Tongue (tissue), 3 donors: ENCODE results near the gene SLC36A1. TPM values are rescaled to one million over a fixed set of nuclear protein-coding genes. Genes with fewer than 3 reads are reported as not detected.

ENCODE experiments used
- DNase-seq: peaks from one replicate; pipeline ENCODE4 v3.0.0-alpha.2; 2015
- small RNA-seq: library from RNA; depleted of rRNA; stranded (forward); fragments of <200 nt; gene quantifications from one replicate; pipeline ENCODE3, GENCODE V24; 2014; ENCODE audit warnings: low replicate concordance
- total RNA-seq: library from RNA; depleted of rRNA; stranded (reverse); fragments of >200 nt; gene quantifications from one replicate; pipeline ENCODE4 v1.2.3, GENCODE V29; 2014

The SLC36A1 gene
- total RNA-seq, 1 donor from 2014 or later = 8.0 TPM

DNA sequence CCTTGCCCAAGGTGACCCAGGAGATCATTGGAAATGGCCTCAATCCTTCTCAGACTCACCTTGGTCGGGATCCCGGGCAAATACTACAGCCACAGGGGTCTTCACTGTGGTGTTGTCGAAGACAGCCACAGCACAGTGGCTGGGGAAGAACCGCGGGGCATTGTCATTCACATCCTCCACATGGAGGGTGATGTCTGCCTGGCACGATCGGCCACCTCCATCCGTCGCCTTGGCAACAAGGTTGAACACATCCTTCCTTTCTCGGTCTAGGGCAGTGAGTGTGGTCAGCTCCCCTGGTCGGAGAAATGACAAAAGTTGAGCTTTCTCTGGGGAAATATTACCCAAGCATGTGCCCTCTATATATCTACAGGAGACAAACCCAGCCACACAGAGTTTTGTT lies 86.9 kb downstream of the SLC36A1 start:
- DNase-seq = no peak

DNA sequence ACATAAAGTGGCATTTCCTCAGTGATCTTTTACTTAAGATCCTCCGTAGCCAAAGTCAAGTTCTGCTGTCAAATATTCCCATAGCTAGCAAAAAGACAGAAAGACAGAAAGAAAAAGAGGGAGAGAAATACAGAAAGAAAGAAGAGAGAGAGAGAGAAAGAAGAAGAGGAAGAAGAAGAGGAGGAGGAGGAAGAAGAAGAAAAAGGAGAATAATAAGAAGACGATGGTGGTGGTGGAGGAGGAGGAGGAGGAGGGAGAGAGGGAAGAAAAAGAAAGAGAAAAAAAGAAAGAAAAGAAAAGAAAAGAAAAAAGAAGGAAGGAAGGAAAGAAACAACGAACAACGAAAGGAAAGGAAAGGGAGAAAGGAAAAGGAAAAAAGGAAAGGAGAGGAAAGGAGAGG lies 89.6 kb downstream of the SLC36A1 start:
- DNase-seq = no peak

DNA sequence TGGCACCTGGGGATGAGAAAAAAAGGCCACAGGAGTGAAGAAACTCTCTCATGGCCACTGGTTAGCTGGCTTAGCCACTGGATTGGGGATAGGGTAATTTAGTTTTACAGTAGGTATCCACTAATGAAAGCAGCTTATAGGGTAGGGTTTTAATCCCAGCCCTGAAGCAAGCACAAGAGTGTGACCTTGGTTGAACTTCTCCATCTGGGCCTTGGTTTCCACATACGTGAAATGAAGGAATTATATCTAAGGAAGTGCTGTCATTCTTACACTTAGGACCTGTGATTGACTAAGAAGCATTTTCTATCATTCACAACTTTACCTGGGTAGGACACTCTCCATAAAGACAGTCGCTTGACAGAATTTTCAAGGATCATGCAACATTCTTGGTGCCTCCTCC lies 94.2 kb downstream of the SLC36A1 start:
- DNase-seq = no peak

Small RNAs within 50 kb of the gene (small RNA-seq; reads per million reads assigned to genes)
- gene MIR6499 (0.21 reads per million, percentile 30 among the genes with 10 or more reads in this experiment), gene RNA5SP197 (not detected)

Other genes with a start within 250 kb of the SLC36A1 start
- gene CCDC69, start 223.5 kb upstream of the SLC36A1 start, total RNA-seq = 21.5 TPM
- gene GM2A, start 194.4 kb upstream of the SLC36A1 start, total RNA-seq = 26.3 TPM
- gene SLC36A3, start 143.8 kb upstream of the SLC36A1 start, total RNA-seq = not detected
- gene SLC36A2, start 100.0 kb upstream of the SLC36A1 start, total RNA-seq = 3.1 TPM
- gene FAT2, start 143.7 kb downstream of the SLC36A1 start, total RNA-seq = 25.0 TPM
- gene SPARC, start 239.3 kb downstream of the SLC36A1 start, total RNA-seq = 1,607 TPM